AG04449 (cell line): Measurements from ENCODE around the gene PFDN2.

ENCODE experiments used
- CTCF ChIA-PET: fragments of 350-600 bp; formaldehyde crosslinking; extraction: SDS; loops from one replicate; lab custom pipeline; 2021; ENCODE audit warnings: antibody characterized with exemption; lab: Yijun Ruan, JAX
- POLR2A ChIA-PET: fragments of 400-600, 350-600 bp; formaldehyde crosslinking; extraction: SDS; loops from one replicate; lab custom pipeline; 2020; ENCODE audit warnings: antibody characterized with exemption, inconsistent platforms; lab: Yijun Ruan, JAX
- DNase-seq: peaks from one replicate; pipeline ENCODE4 v3.0.0-alpha.2; 2010; ENCODE audit warnings: low read depth, low spot score
- H3K4me3 ChIP-seq: 2 replicates; pipeline ENCODE4 v1.5.1; 2011; ENCODE audit warnings: low read depth, mild to moderate bottlenecking, control low read depth, low read length
- TF ChIP-seq, protein P1 (sequence below): IDR thresholded peaks from one replicate; pipeline ENCODE4 v1.5.1; 2011; ENCODE audit warnings: mild to moderate bottlenecking, moderate library complexity, low read length, control low read depth, inconsistent platforms; ENCODE audit not compliant: insufficient read depth; ENCODE audit errors: missing control alignments

PFDN2 gene

DNA sequence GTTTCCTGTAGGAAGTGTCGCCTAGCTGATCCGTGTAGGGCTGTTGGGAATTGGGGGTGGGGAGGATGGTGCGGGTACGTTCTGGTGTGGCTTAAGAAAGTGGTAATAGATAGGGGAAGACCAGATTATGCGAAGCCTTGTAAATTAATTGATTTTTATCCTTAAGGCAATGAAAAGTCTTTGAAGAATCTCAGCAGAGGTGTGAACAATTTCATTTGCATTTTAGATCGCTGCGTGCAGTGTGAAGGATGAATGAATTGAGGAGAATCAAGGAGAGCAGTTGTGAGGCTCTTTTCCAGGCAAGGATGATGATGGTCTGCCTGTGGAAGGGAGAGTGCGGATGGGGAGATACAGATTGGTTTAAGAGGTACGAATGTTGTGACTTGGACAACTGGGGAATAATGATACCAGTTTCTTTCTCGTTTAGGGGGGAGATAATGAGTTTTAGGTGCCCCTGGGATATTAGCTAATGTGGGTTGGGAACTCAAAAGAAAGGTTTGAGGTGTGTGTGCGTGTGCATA is 15.4 kb upstream of the PFDN2 start:
- TF ChIP-seq, protein P1, sequence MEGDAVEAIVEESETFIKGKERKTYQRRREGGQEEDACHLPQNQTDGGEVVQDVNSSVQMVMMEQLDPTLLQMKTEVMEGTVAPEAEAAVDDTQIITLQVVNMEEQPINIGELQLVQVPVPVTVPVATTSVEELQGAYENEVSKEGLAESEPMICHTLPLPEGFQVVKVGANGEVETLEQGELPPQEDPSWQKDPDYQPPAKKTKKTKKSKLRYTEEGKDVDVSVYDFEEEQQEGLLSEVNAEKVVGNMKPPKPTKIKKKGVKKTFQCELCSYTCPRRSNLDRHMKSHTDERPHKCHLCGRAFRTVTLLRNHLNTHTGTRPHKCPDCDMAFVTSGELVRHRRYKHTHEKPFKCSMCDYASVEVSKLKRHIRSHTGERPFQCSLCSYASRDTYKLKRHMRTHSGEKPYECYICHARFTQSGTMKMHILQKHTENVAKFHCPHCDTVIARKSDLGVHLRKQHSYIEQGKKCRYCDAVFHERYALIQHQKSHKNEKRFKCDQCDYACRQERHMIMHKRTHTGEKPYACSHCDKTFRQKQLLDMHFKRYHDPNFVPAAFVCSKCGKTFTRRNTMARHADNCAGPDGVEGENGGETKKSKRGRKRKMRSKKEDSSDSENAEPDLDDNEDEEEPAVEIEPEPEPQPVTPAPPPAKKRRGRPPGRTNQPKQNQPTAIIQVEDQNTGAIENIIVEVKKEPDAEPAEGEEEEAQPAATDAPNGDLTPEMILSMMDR: no peak
- ChIA-PET POLR2A (interaction anchor here (0.9 to 1.6 kb wide), 8 partner anchors 8 to 88 kb away, joined by 3 to 10 read pairs (median 4); partner anchors contain the start of genes NIT1, PFDN2, PPOX and UFC1), CTCF (interaction anchor here (0.8 to 12.2 kb wide), 11 partner anchors 8 to 406 kb away, joined by 3 to 147 read pairs (median 3); partner anchors contain the start of genes USF1 and USP21)
- H3K4me3 ChIP-seq: peak overlapping the region; percentile 95
- no peak for DNase-seq

DNA sequence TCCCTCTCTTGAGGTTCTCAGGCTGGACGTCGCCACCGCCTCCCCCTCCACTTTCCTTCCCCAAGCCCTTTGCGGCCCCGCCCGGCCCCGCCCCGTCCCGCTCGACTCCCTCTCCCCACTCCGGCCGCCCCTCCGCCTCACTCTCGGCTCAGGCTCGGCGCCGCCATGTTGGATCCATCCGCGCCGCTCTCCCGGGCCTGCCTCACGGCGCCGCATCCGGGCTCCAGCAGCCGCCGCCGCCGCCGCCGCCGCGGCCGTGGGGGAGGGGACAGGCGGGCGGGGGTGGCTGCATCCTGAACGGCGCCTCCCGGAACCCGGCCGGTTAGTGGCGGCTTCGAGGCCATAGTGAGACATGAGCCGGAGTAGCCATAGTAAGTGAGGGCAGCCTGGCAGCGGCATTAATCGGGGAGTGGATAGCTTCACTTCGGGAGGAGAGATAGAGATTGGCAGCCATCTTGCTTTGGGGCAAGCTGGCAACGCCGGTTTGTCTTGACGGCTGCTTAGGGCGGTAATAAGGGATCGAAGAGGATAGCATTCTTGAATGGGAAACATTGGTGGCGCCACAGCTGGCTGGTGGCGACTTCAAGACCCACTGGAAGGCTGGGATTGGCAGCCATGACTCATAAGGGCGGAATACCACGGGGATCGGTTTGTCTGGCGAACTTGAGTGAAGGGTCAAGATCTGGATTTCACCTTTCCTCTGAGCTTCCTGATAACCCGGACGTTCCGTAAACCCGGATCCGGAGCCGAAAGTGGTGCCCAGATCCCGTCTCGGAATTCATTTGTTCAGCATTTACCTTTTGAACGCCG is 14.8 kb upstream of the PFDN2 start, which contains the start of gene DEDD:
TSS of gene DEDD (minus strand) at position 258 of the 810 bp plus-strand sequence. CDS start 8,205 bp downstream, outside the sequence.
- CTCF ChIA-PET: interaction anchor here (0.8 to 12.2 kb wide), 9 partner anchors 8 to 145 kb away, joined by 3 to 147 read pairs (median 3); partner anchors contain the start of genes USF1 and USP21
- TF ChIP-seq, protein P1: no peak
- POLR2A ChIA-PET: interaction anchor here (0.7 to 1.6 kb wide), 10 partner anchors 9 to 87 kb away, joined by 3 to 10 read pairs (median 4); partner anchors contain the start of genes NDUFS2, NIT1, PFDN2 and PPOX
- peak; percentile 82 for DNase-seq
- H3K4me3 ChIP-seq: peak within 1 kb of the TSS; percentile 95

DNA sequence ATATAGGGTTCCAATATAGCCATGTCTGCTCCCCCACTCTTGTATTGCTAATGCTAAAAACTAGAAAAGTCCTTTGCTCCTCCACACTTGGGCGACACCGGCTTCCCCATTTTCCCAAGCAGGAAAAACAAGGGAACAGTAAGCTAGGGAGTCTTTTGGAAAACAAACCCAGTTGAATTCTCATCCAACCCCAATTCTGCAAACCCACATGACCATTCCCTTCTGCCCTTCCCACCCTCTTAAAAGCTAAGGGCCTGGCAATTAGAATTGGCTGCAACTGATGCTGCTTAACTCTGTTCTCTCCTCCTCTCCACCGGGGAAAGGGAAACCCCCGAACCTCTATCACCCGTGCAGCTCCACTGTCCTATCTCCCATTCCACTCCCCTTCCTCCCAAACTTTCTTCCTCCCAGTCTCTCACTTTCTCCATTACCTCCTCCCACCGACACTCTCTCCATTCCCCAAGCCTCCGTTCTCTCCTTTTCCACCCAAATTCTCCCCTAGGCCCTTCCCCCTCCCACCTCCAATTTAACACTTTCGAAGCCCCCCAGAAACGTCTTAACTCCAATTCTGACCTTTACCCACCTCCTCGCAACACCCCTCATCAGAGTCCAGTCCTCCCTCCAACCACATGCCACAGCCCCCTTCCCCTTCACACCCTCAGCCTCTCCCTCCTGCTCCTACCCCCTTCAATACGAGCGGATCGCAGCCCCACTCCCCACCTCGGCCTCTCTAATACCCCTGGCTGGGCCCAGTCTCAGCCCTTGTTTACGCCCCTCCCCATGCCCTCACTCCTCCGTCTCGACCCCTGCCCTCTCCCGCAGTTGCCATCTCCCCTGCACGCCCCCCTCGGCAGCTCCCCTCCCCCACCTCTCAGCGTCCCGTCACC is 13.9 kb upstream of the PFDN2 start:
- H3K4me3 ChIP-seq: peak overlapping the region; percentile 95
- ChIA-PET CTCF (interaction anchor here (0.9 to 12.2 kb wide), 8 partner anchors 14 to 137 kb away, joined by 3 to 147 read pairs (median 4); partner anchors contain the start of genes KLHDC9, NIT1, PFDN2 and USP21), POLR2A (interaction anchor here (0.7 to 1.3 kb wide), 7 partner anchors 10 to 87 kb away, joined by 3 to 10 read pairs (median 3); partner anchors contain the start of genes NDUFS2 and USF1)
- DNase-seq: no peak
- TF ChIP-seq, protein P1: no peak

DNA sequence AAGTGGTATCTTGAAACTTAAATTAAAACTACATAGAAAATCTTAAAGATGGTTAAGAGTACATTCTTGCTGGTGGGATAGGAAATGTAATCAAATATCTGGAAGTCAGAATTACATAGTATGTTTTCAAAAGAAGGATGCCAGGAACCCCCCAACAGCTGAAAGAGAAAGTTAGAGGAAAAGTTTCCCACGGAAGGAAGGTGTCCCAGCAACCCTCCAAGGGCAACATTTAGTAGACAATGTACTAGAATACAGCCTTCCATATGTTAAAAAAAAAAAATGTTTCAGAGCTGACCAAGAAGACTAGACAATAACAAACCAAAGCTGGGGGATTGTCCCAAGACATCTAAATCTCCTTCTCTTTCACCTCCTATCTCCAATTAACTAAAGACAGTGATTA is 12.4 kb upstream of the PFDN2 start:
- ChIA-PET CTCF (interaction anchor here (2.1 kb wide), 1 partner anchor 32 kb away, joined by 6 read pairs; the partner anchor contains the start of gene KLHDC9), POLR2A (interaction anchor here (0.6 kb wide), 1 partner anchor 8 kb away, joined by 3 read pairs; no protein-coding TSS in a partner anchor)
- no peak for DNase-seq
- H3K4me3 ChIP-seq: peak overlapping the region; percentile 6; the same call in 1 of the 2 replicates
- TF ChIP-seq, protein P1: no peak

DNA sequence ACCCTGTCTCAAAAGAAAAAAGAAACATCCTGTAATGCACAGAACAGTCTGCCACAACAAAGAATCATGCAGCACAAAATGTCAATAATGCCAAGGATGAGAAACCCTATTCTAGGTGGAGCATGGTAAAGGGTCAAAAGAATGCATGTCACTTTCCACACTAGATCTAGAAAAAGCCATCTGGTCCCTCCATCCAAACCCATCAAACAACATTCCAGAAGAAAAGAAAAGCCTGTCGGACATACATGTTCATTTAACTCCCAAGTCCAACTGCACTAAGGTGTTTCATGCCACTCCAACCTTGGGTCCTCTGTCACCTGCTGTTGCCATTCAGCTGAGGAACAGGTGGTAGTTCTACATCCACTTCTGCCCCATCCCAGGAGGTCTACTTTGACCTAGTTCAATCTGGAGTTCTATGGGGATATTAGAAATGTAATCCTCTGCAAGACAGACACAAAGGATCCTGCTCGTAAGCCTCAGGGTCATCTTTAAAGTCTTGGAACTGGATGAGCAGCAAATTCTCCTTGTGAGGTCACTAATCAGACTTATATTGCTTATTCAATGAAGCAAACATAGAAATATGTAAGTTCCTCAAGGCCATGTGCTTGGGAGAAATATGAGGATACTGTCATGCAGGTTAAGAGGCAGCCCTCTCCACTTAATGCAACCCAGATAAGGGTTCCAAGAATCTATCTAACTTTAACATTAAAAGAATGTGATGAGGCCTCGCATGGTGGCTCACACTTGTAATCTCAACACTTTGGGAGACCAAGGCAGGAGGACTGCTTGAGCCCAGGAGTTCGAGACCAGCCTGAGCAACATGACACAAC is 11.0 kb upstream of the PFDN2 start:
- POLR2A ChIA-PET: no interaction called here
- H3K4me3 ChIP-seq: no peak overlapping the region
- TF ChIP-seq, protein P1: no peak
- DNase-seq: no peak
- CTCF ChIA-PET: interaction anchor here (1.2 to 1.8 kb wide), 2 partner anchors 11 to 30 kb away, joined by 4 to 8 read pairs; partner anchors contain the start of genes KLHDC9, NIT1 and PFDN2
